Activated B cell treated with CpG ODN at 0.5 μM for 24 hours (primary cell): Measurements from ENCODE around the gene WRNIP1. TPM values are rescaled to one million over a fixed set of nuclear protein-coding genes. Genes with fewer than 3 reads are reported as not detected.

ENCODE experiments used
- ATAC-seq: fragments of 200-7000 bp; cut with Tn5 transposase; one replicate; pipeline ENCODE4 v1.10.0; 2021; ENCODE audit warnings: low read depth, mild to moderate bottlenecking, moderate library complexity
- CTCF ChIA-PET: fragments of 350-600 bp; sonication (Branson Sonifier 250); formaldehyde crosslinking; loops from one replicate; lab custom pipeline; 2021; ENCODE audit warnings: antibody characterized with exemption; lab: Charles Lee
- POLR2A ChIA-PET: fragments of 350-600 bp; sonication (Branson Sonifier 250); formaldehyde crosslinking; loops from one replicate; lab custom pipeline; 2021; ENCODE audit warnings: antibody characterized with exemption; lab: Charles Lee
- DNase-seq: peaks from one replicate; pipeline ENCODE4 v3.0.0; 2022
- H3K27ac Mint-ChIP-seq: one replicate; pipeline ENCODE4 v1.8.0; 2020; ENCODE audit warnings: mixed read lengths
- H3K27me3 Mint-ChIP-seq: one replicate; pipeline ENCODE4 v1.8.0; 2021; ENCODE audit warnings: mixed read lengths
- H3K36me3 Mint-ChIP-seq: one replicate; pipeline ENCODE4 v1.8.0; 2021; ENCODE audit warnings: low read depth, mixed read lengths
- H3K4me1 Mint-ChIP-seq: one replicate; pipeline ENCODE4 v1.8.0; 2021; ENCODE audit warnings: mixed read lengths
- H3K4me3 Mint-ChIP-seq: one replicate; pipeline ENCODE4 v1.8.0; 2020; ENCODE audit warnings: mild to moderate bottlenecking, mixed read lengths
- H3K9me3 Mint-ChIP-seq: one replicate; pipeline ENCODE4 v1.8.0; 2020; ENCODE audit warnings: mixed read lengths
- CTCF ChIP-seq: fragments of 200-600 bp; IDR thresholded peaks from one replicate; pipeline ENCODE4 v1.8.0; 2022; ENCODE audit warnings: antibody characterized with exemption, mild to moderate bottlenecking
- intact Hi-C: fragments of 100-400 bp; cut with micrococcal nuclease; formaldehyde crosslinking; loops from one replicate; pipeline ENCODE4 v1.15.1; 2024
- total RNA-seq: library from RNA; stranded (reverse); gene quantifications from 2 replicates; pipeline ENCODE4 v1.2.3, GENCODE V29; 2022

The WRNIP1 gene
- total RNA-seq, 1 donor from 2014 or later = 31.9 TPM

- H3K27me3 Mint-ChIP-seq = no peaks in the 10 kb centered on the region
- DNase-seq (no peak), ATAC-seq (no peak)
- no peak for TF ChIP-seq CTCF
- intact Hi-C loops = no loop called here
- H3K36me3 Mint-ChIP-seq = peaks cover 65% of the 10 kb centered on the region
- H3K9me3 Mint-ChIP-seq = no peaks in the 10 kb centered on the region
- peaks cover 8% of the 10 kb centered on the region for H3K4me1 Mint-ChIP-seq
- no peak overlapping the region for H3K4me3 Mint-ChIP-seq
- POLR2A ChIA-PET = no interaction called here
- no peak overlapping the region for H3K27ac Mint-ChIP-seq
- CTCF ChIA-PET = interaction anchor here (1.2 kb wide), 1 partner anchor 16 kb away, joined by 3 read pairs; no protein-coding TSS in a partner anchor
Observed at GRCh38 chr6:2775003-2775402, 9.8 kb downstream of the WRNIP1 start.

- no peak for ATAC-seq
- peaks cover 75% of the 10 kb centered on the region for H3K36me3 Mint-ChIP-seq
- TF ChIP-seq CTCF = no peak
- CTCF ChIA-PET = no interaction called here
- no peak overlapping the region for H3K4me3 Mint-ChIP-seq
- POLR2A ChIA-PET = interaction anchor here (0.6 kb wide), 1 partner anchor 48 kb away, joined by 3 read pairs; no protein-coding TSS in a partner anchor
- peaks cover 3% of the 10 kb centered on the region for H3K4me1 Mint-ChIP-seq
- no peaks in the 10 kb centered on the region for H3K27me3 Mint-ChIP-seq
- H3K9me3 Mint-ChIP-seq = no peaks in the 10 kb centered on the region
- no peak overlapping the region for H3K27ac Mint-ChIP-seq
- intact Hi-C loops = loop anchor here (1.0 kb wide), 1 partner anchor 40 kb away; no protein-coding TSS in a partner anchor
- DNase-seq = no peak
Observed at GRCh38 chr6:2777249-2777648, 12.1 kb downstream of the WRNIP1 start.

GRCh38 chr6:2780102-2780737, 15.0 kb downstream of the WRNIP1 start:
- H3K27me3 Mint-ChIP-seq = no peaks in the 10 kb centered on the region

GRCh38 chr6:2781685-2782355, 16.6 kb downstream of the WRNIP1 start:
- Mint-ChIP-seq H3K27ac (no peak overlapping the region), H3K36me3 (peaks cover 82% of the 10 kb centered on the region), H3K9me3 (no peaks in the 10 kb centered on the region), H3K4me1 (peaks cover 2% of the 10 kb centered on the region), H3K4me3 (no peak overlapping the region), H3K27me3 (no peaks in the 10 kb centered on the region)
- POLR2A ChIA-PET = no interaction called here
- intact Hi-C loops = no loop called here
- ATAC-seq (no peak), DNase-seq (no peak)
- no peak for TF ChIP-seq CTCF
- CTCF ChIA-PET = interaction anchor here (0.9 kb wide), 1 partner anchor 9 kb away, joined by 3 read pairs; no protein-coding TSS in a partner anchor

More at GRCh38 chr6:2780102-2780737, 15.0 kb downstream of the WRNIP1 start:
- intact Hi-C loops = no loop called here
- H3K36me3 Mint-ChIP-seq = peaks cover 81% of the 10 kb centered on the region
- ChIA-PET CTCF (interaction anchor here (1.1 to 1.6 kb wide), 2 partner anchors 11 to 12 kb away, joined by 4 to 8 read pairs; no protein-coding TSS in a partner anchor), POLR2A (no interaction called here)
- no peak overlapping the region for H3K4me3 Mint-ChIP-seq
- no peak overlapping the region for H3K27ac Mint-ChIP-seq
- peaks cover 3% of the 10 kb centered on the region for H3K4me1 Mint-ChIP-seq
- ATAC-seq (no peak), DNase-seq (no peak)
- TF ChIP-seq CTCF = no peak
- H3K9me3 Mint-ChIP-seq = no peaks in the 10 kb centered on the region

GRCh38 chr6:2782356-2782708, 17.1 kb downstream of the WRNIP1 start:
- no peak overlapping the region for H3K27ac Mint-ChIP-seq
- ATAC-seq = no peak

More at GRCh38 chr6:2782356-2782708, 17.1 kb downstream of the WRNIP1 start:
- TF ChIP-seq CTCF = no peak
- no peak for DNase-seq
- no peak overlapping the region for H3K4me3 Mint-ChIP-seq
- POLR2A ChIA-PET = no interaction called here
- H3K36me3 Mint-ChIP-seq = peaks cover 86% of the 10 kb centered on the region
- intact Hi-C loops = no loop called here
- H3K27me3 Mint-ChIP-seq = no peaks in the 10 kb centered on the region
- CTCF ChIA-PET = interaction anchor here (2.7 kb wide), 1 partner anchor 44 kb away, joined by 7 read pairs; no protein-coding TSS in a partner anchor
- peaks cover 2% of the 10 kb centered on the region for H3K4me1 Mint-ChIP-seq
- no peaks in the 10 kb centered on the region for H3K9me3 Mint-ChIP-seq
